ENCODE results near the gene CDH6. TPM values are rescaled to one million over a fixed set of nuclear protein-coding genes. Genes with fewer than 3 reads are reported as not detected.
"Not testable (repeated sequence)": the region's sequence is repeated elsewhere in the genome, so short reads cannot be mapped to it uniquely, and the experiment has no call there.

Gene CDH6
- polyA plus RNA-seq, 12 donors: 1.2 to 8.7 (median 3.7) TPM; not detected in 1

GRCh38 chr5:31324842-31325241 is 131.4 kb downstream of the CDH6 start:
- DNase-seq: no peak

GRCh38 chr5:31328040-31328733 is 134.7 kb downstream of the CDH6 start:
- DNase-seq: no peak

DNA sequence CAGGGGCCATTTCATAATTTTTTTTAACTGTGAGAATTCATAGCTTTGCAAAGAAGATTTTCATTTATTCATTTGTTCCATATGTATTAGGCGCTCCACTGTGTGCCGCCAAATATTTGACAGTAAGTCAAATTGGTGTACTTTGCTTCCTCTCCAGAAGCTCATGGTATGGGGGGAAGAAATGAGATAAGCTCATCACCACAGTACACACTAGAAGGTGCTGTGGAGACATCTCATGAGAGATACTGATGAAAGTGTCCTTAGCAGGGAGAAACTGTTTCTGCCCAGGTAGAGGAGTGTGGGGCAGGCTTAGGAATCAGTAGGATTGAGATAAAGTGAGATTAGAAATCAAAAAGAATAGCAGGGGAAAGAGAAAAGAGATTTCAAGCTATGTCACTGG is 136.2 kb downstream of the CDH6 start:
- no peak for DNase-seq

- no peak for DNase-seq
Measured at GRCh38 chr5:31332160-31332559, 138.7 kb downstream of the CDH6 start.

- DNase-seq: no peak
Measured at GRCh38 chr5:31333475-31333874, 140.0 kb downstream of the CDH6 start.

DNA sequence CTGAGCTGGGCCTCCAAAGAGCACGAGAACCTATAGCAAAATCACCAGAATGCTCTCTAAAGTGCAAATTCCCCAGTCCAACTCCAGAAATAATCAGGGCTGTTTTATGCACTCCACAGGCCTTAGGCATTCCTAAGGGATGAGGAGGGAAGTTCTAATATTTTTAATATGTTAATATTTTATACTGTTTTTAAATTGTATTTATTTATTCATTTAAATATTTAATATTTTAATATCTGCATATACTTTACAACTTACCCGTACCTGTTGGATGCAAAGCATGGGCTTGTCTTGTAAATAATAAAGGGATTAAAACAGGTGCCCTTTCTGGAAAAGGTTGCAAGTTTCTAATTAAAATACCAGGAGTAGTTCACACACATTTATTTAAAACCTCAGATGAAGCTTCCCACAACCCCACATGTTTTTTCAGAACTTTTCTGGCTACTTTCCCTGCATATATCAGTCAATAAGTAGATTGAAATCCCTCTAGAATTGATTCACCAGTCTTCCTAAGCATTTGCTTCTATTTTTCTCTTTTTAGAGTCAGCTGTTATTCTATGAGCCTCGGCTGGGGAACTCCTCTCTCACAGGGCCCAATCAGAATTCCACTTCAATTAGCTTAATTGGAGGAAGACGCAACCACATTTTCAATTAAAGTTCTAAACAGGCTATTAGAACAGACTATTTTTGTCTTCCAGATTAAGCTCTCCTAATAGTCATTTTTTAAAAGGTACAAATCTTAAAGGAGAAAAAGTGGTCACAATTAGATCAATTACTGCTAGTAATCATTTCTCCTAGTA is 140.8 kb downstream of the CDH6 start:
- no peak for DNase-seq

GRCh38 chr5:31335456-31335855 is 142.0 kb downstream of the CDH6 start:
- DNase-seq: no peak

DNA sequence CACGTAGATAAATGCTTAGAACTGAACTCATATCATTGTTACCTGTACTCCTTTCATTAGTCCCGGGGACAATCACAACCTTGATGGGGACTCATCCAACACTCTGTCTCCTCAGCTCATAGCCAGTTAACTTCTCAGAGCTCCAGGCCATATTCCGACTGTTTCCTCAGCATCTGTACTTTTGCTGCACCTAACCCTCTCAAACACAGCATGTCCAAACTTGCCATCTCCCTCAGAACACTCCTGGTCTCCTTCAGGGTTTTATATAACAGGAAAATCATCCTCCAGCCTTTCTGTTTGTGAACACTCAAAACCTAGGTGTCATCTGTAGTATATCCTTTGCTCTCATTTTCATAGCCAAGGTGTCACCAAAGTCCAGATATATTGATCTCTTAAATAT is 150.5 kb downstream of the CDH6 start:
- no peak for DNase-seq

DNA sequence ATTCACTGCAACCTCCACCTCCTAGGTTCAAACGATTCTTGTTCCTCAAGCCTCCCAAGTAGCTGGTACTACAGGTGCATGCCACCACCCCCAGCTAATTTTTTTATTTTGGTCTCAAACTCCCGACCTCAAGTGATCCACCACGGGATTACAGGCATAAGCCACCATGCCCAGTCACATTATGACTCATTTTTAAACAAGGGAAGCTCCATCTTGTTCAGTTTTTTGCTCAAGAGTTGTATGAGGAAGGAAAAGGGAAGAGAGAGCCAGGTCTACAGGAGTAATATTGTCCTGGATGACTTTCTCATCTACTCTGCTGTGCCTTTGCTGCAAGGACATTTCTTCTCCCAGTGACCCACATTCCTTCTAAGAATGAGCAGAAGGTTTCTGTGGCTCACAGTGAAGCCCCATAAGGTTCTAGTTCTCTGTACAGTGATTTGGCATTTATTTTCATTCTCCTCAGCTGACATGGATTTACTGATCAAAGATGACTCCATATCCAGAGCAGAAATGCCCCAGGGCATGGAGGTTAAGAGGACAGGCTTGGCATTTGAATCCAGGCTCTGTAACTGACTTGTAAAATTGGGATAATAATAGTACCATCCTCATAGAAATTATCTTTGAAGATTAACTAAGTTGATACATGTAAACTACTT is 153.5 kb downstream of the CDH6 start:
- DNase-seq: no peak

DNA sequence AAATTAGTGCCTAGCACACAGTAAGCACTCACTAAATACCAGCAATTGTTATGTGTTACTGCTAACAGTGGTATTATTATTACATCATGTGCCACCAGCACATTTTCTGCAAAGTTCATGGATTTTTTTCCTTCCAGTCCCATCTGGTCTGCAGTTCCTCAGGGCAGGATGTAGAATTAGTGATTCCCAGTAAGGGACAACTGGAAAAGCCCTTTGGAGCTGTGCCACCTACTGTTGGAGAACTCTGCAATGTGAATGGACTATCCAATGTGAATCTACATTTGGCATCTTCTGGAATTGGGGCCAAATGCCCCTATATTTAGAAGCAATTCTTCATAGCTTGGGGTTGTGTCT is 154.0 kb downstream of the CDH6 start:
- no peak for DNase-seq

DNA sequence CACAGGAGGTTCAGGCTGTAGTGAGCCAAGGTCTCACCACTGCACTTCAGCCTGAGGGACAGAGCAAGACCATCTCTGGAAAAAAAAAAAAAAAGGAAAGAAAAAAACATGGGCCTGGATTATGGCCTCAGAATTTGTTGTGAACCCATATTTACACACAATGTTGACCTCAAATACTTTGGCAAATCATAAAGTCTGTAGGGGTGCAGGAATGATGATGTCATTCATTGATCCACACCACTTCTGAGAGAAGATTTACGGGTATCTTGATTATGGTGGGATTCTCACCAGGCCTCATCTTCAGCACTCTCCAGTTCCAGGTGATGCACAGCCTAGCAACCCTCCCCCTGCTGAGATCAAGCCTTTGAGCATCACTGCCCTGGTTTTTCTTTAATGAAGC is 156.9 kb downstream of the CDH6 start:
- DNase-seq: no peak

DNA sequence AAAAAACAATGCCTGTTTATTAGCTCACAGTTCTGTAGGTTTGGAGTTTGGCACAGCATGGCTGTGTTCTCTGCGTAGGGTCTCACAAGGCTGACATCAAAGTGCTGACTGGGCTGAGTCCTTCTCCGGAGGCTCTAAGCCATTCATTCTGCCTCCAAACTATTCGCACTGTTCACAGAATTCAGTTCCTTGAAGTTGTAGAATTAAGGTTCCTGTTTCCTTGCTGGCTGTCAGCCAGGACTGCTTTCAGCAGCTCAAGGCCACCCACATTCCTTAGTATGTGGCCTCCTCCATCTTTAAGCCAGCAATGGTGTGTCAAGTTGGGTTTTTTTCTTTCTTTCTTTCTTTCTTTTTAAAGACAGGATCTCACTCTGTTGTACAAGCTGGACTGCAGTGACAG is 161.9 kb downstream of the CDH6 start:
- no peak for DNase-seq

DNA sequence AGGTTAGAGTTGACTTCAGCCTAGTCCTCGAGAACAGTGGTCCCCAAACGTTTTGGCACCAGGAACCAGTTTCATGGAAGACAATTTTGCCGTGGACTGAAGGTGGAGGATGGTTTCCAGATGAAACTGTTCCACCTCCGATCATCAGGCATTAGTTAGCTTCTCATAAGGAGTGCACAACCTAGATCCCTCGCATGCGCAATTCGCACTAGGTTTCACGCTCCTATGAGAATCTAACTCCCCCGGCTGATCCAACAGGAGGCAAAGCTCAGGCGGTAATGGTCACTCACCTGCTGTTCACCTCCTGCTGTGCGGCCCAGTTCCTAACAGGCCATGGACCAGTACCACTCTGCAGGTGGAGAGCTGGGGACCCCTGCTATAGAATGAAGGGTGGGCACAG is 163.6 kb downstream of the CDH6 start:
- DNase-seq: no peak

DNA sequence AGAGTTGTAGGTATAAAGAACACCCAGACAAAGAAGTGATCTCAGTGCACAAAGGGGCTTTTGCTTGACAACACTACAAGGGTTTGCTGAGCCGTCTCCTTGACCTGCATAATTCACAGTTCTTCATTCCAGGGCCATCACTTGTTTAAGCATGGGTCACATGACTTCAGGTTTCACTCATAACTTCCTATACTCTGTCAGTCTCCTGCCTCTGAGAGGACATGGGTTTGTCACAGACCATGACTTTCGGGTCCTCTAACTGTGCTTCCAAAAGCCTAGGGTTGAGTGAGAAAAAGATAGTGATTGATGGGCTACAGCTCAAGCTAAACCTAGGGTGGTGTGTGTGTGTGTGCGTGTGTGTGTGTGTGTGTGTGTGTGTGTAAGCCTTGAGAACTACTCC is 166.4 kb downstream of the CDH6 start:
- DNase-seq: no peak

- DNase-seq: no peak
Measured at GRCh38 chr5:31361234-31361633, 167.7 kb downstream of the CDH6 start.

DNA sequence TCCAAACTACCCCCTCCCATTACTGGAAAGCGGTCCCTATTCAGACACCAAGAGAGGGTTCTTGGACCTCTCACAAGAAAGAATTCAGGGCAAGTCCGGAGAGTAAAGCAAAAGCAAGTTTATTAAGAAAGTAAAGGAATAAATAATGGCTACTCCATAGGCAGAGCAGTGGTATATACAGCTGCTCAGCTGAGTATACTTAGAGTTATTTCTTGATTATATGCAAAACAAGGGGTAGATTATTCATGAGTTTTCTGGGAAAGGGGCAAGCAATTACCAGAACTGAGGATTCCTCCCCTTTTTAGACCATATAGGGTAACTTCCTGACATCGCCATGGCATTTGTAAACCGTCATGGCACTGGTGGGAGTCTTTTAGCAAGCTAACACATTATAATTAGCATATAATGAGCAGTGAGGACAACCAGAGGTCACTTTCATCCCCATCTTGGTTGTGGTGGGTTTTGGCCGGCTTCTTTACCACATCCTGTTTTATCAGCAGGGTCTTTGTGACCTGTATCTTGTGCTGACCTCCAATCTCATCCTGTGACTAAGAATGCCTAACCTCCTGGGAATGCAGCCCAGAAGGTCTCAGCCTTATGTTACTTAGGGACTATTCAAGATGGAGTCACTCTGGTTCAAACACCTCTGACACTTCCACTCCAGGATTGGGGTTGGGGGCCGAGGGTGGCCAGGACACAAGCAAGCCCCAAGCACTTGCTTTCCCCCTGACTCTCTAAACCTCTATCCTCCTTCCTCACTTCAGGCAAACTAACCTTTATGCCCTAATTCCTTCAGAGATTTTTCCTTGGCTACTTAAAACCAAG is 168.4 kb downstream of the CDH6 start:
- not testable (repeated sequence) for DNase-seq

DNA sequence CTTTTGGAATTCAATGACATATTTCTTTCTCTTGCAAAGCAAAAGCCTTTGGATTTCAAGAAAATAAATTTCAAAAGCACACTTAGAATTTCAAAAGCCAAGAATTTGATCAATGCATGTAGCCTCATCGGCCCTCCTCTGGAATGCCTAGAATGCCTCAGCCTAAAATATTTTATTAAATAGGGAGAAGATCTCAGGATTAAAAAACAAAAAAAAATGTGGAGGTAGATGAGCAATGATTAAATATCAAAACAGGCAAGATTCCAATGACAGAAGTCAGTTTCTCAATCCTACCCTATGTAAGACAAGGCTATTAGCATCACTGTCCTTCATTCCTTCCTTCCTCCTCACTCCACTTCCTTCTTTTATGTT is 169.0 kb downstream of the CDH6 start:
- DNase-seq: no peak

DNA sequence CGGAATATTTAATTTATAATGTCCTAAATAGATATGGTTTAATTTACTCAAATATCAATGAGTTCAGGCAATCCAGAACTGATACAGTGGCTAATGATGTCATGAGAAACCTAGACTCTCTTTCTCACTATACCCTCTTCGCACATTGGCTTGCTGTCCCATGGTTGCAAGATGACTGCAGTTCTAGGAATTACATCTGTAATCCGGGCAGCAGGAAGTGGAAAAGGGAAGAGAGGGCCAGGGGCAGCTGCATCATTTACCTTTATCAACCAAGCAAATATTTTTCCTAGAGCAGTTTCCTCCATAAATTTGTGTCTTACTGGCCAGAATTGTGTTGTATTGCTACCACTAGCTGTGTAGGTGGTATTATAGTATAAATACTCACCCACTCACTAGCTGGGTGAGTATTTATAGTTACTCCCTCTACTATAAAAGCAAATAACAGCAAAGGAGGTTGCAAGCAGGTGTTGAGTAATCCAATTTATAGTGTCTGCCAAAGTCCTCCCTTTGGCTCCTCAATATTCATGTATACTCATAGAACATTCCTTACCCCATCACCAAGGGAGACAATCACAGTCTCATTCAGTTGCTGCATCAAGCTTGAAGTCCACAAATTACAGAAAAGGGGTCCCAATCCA is 169.6 kb downstream of the CDH6 start:
- DNase-seq: no peak

GRCh38 chr5:31364881-31365636 is 171.6 kb downstream of the CDH6 start:
- DNase-seq: no peak

GRCh38 chr5:31365776-31366175 is 172.3 kb downstream of the CDH6 start:
- DNase-seq: no peak

- no peak for DNase-seq
Measured at GRCh38 chr5:31366941-31367340, 173.5 kb downstream of the CDH6 start.
